SW 1271 (cell line): ENCODE results near the gene FANCG.

ENCODE experiments used
- DNase-seq, 2 experiments: peaks; one replicate each; lab custom pipeline; 2025; lab: John Stamatoyannopoulos, UW

The FANCG gene

GRCh38 chr9:35079426-35080341 is at the start of gene FANCG:
TSS of gene FANCG (minus strand) at chr9:35079942. CDS start at chr9:35079524, 418 bp downstream.
- peak; percentile 55 to 81 for DNase-seq

- peak; percentile 76 to 80 for DNase-seq
Measured at GRCh38 chr9:35116898-35117551, 37.3 kb upstream of the FANCG start.

- no peak for DNase-seq
Measured at GRCh38 chr9:35116539-35116897, 36.8 kb upstream of the FANCG start.

- DNase-seq = peak; percentile 88 to 89
Measured at GRCh38 chr9:35115680-35116538, 36.2 kb upstream of the FANCG start, which contains the start of gene ATOSB. TSS of gene ATOSB (minus strand) at chr9:35115862. CDS start at chr9:35108274, 7,588 bp downstream.

GRCh38 chr9:35114840-35115628 is 35.3 kb upstream of the FANCG start:
- DNase-seq = peak in 1 of 2 experiments; percentile 3

- peak; percentile 57 to 85 for DNase-seq
Measured at GRCh38 chr9:35114113-35114839, 34.5 kb upstream of the FANCG start.

GRCh38 chr9:35112257-35113020 is 32.7 kb upstream of the FANCG start:
- no peak for DNase-seq

- peak; percentile 84 to 91 for DNase-seq
Measured at GRCh38 chr9:35111001-35111933, 31.5 kb upstream of the FANCG start.

- peak in 1 of 2 experiments; percentile 34 for DNase-seq
Measured at GRCh38 chr9:35110327-35110761, 30.6 kb upstream of the FANCG start.

GRCh38 chr9:35108946-35109575 is 29.3 kb upstream of the FANCG start:
- DNase-seq = no peak

- no peak for DNase-seq
Measured at GRCh38 chr9:35108461-35108860, 28.7 kb upstream of the FANCG start.

GRCh38 chr9:35107297-35108290 is 27.9 kb upstream of the FANCG start:
- no peak for DNase-seq

- DNase-seq = no peak
Measured at GRCh38 chr9:35106343-35106730, 26.6 kb upstream of the FANCG start.

GRCh38 chr9:35105571-35106342 is 26.0 kb upstream of the FANCG start:
- DNase-seq = no peak

- DNase-seq = no peak
Measured at GRCh38 chr9:35105126-35105525, 25.4 kb upstream of the FANCG start.

GRCh38 chr9:35104586-35104985 is 24.8 kb upstream of the FANCG start:
- no peak for DNase-seq
